ENCODE data around the gene EPPIN. TPM values are rescaled to one million over a fixed set of nuclear protein-coding genes. Genes with fewer than 3 reads are reported as not detected.

Gene EPPIN
- total RNA-seq, 2 experiments from 2014 or later: not detected

GRCh38 chr20:45501600-45501999 is 45.6 kb downstream of the EPPIN start:
- intact Hi-C loops (cut with micrococcal nuclease): no loop called here
- ATAC-seq (no peak), DNase-seq (no peak)
- no peaks in the 10 kb centered on the region for H3K36me3 Mint-ChIP-seq (ENCODE audit: low read depth)
- POLR2A ChIA-PET: no interaction called here
- no peaks in the 10 kb centered on the region for H3K9me3 Mint-ChIP-seq
- H3K4me1 Mint-ChIP-seq (ENCODE audit: low read depth): no peaks in the 10 kb centered on the region
- CTCF ChIA-PET: interaction anchor here (1.7 to 1.9 kb wide), 2 partner anchors 64 to 270 kb away, joined by 4 to 5 read pairs; no protein-coding TSS in a partner anchor
- H3K27ac Mint-ChIP-seq: no peak overlapping the region
- no peak overlapping the region for H3K4me3 Mint-ChIP-seq
- TF ChIP-seq CTCF (IDR thresholded peaks at IDR 0.05): no peak
- H3K27me3 Mint-ChIP-seq: peaks cover 24% of the 10 kb centered on the region

GRCh38 chr20:45500022-45500421 is 47.2 kb downstream of the EPPIN start:
- ChIA-PET CTCF (interaction anchor here (0.7 kb wide), 1 partner anchor 42 kb away, joined by 3 read pairs; no protein-coding TSS in a partner anchor), POLR2A (no interaction called here)
- DNase-seq (no peak), ATAC-seq (no peak)
- intact Hi-C loops (cut with micrococcal nuclease): no loop called here
- peaks cover 17% of the 10 kb centered on the region for H3K27me3 Mint-ChIP-seq
- no peaks in the 10 kb centered on the region for H3K4me1 Mint-ChIP-seq (ENCODE audit: low read depth)
- no peak for TF ChIP-seq CTCF (IDR thresholded peaks at IDR 0.05)
- no peak overlapping the region for H3K27ac Mint-ChIP-seq
- H3K4me3 Mint-ChIP-seq: no peak overlapping the region
- no peaks in the 10 kb centered on the region for H3K9me3 Mint-ChIP-seq
- H3K36me3 Mint-ChIP-seq (ENCODE audit: low read depth): no peaks in the 10 kb centered on the region

- Mint-ChIP-seq H3K4me3 (no peak overlapping the region), H3K27me3 (peaks cover 10% of the 10 kb centered on the region), H3K4me1 (ENCODE audit: low read depth) (no peaks in the 10 kb centered on the region), H3K9me3 (no peaks in the 10 kb centered on the region), H3K27ac (no peak overlapping the region), H3K36me3 (ENCODE audit: low read depth) (no peaks in the 10 kb centered on the region)
- no peak for DNase-seq
- no peak for ATAC-seq
- intact Hi-C loops (cut with micrococcal nuclease): no loop called here
- POLR2A ChIA-PET: no interaction called here
- CTCF ChIA-PET: interaction anchor here (0.6 to 1.3 kb wide), 2 partner anchors 81 to 273 kb away, joined by 3 to 4 read pairs; no protein-coding TSS in a partner anchor
- no peak for TF ChIP-seq CTCF (IDR thresholded peaks at IDR 0.05)
These were observed 49.2 kb downstream of the EPPIN start for GRCh38 chr20:45497971-45498494.

DNA sequence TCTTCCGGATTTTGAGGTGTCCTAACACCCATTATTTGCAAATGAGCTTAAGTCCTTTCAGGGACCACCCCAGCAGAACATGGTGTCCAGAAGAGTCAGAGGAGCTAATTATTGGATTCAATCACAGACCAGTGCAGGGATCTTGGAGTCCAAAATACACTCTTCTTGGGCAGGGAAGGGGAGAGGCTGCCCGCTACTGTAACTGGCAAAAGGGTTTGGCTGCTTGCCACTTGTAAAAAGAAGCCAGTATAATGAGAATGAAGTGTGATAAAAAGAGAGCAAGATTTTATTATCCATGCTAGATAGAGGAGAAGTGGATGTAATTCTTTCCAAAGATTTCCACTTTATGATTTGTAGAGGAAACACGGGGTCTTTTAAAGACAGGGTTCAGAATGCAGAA is 51.0 kb downstream of the EPPIN start:
- no peaks in the 10 kb centered on the region for H3K9me3 Mint-ChIP-seq
- no peak overlapping the region for H3K27ac Mint-ChIP-seq
- ATAC-seq (no peak), DNase-seq (no peak)
- H3K4me3 Mint-ChIP-seq: no peak overlapping the region
- CTCF ChIA-PET: no interaction called here
- H3K4me1 Mint-ChIP-seq (ENCODE audit: low read depth): no peaks in the 10 kb centered on the region
- intact Hi-C loops (cut with micrococcal nuclease): no loop called here
- POLR2A ChIA-PET: no interaction called here
- peaks cover 6% of the 10 kb centered on the region for H3K27me3 Mint-ChIP-seq
- H3K36me3 Mint-ChIP-seq (ENCODE audit: low read depth): no peaks in the 10 kb centered on the region
- TF ChIP-seq CTCF (IDR thresholded peaks at IDR 0.05): no peak

GRCh38 chr20:45495501-45495941 is 51.7 kb downstream of the EPPIN start:
- no peak for TF ChIP-seq CTCF (IDR thresholded peaks at IDR 0.05)
- CTCF ChIA-PET: no interaction called here
- no peaks in the 10 kb centered on the region for H3K9me3 Mint-ChIP-seq
- no peaks in the 10 kb centered on the region for H3K4me1 Mint-ChIP-seq (ENCODE audit: low read depth)
- peaks cover 10% of the 10 kb centered on the region for H3K27me3 Mint-ChIP-seq
- no peak for DNase-seq
- no peak overlapping the region for H3K27ac Mint-ChIP-seq
- no peaks in the 10 kb centered on the region for H3K36me3 Mint-ChIP-seq (ENCODE audit: low read depth)
- POLR2A ChIA-PET: no interaction called here
- H3K4me3 Mint-ChIP-seq: no peak overlapping the region
- intact Hi-C loops (cut with micrococcal nuclease): no loop called here
- ATAC-seq: no peak

Other genes starting within 250 kb of the EPPIN start
- gene RBPJL, start 240.6 kb downstream of the EPPIN start, total RNA-seq: not detected
- 1 to 10 TPM in 1 of 2 experiments, under 1 TPM in 1; 0.74 to 1.2 TPM for gene MATN4, start 239.1 kb downstream of the EPPIN start, total RNA-seq
- gene SDC4, start 199.0 kb downstream of the EPPIN start, total RNA-seq: 10 to 100 TPM; 21.1 to 22.0 TPM
- gene SYS1, start 184.2 kb downstream of the EPPIN start, total RNA-seq: 10 to 100 TPM; 19.6 to 20.7 TPM
- gene TP53TG5, start 169.1 kb downstream of the EPPIN start, total RNA-seq: under 1 TPM in 1 of 2 experiments, not detected in 1; 0.29 TPM
- gene DBNDD2, start 139.1 kb downstream of the EPPIN start, total RNA-seq: 10 to 100 TPM; 13.8 to 15.5 TPM
- gene PIGT, start 131.3 kb downstream of the EPPIN start, total RNA-seq: 10 to 100 TPM; 43.7 to 47.7 TPM
- gene WFDC2, start 77.6 kb downstream of the EPPIN start, total RNA-seq: 1 to 10 TPM; 1.3 TPM
- gene SPINT3, start 31.8 kb downstream of the EPPIN start, total RNA-seq: not detected
- not detected for gene WFDC6, start 7.9 kb downstream of the EPPIN start, total RNA-seq
- gene WFDC8, start 31.9 kb upstream of the EPPIN start, total RNA-seq: not detected
- gene WFDC10A, start 82.3 kb upstream of the EPPIN start, total RNA-seq: not detected
- not detected for gene WFDC9, start 83.9 kb upstream of the EPPIN start, total RNA-seq
- not detected for gene WFDC11, start 122.8 kb upstream of the EPPIN start, total RNA-seq
- not detected for gene WFDC13, start 154.6 kb upstream of the EPPIN start, total RNA-seq
- not detected for gene WFDC10B, start 157.6 kb upstream of the EPPIN start, total RNA-seq
- gene SPINT4, start 174.9 kb upstream of the EPPIN start, total RNA-seq: not detected
- gene WFDC3, start 244.5 kb upstream of the EPPIN start, total RNA-seq: under 1 TPM in 1 of 2 experiments, not detected in 1; 0.54 TPM
- 10 to 100 TPM; 25.3 to 27.1 TPM for gene DNTTIP1, start 244.6 kb upstream of the EPPIN start, total RNA-seq

Measured in activated CD8-positive, alpha-beta T cell treated with anti-CD3 and anti-CD28 coated beads for 36 hours (primary cell).